ENCODE data around the gene PIAS3.
"Not testable (repeated sequence)": the region's sequence is repeated elsewhere in the genome, so short reads cannot be mapped to it uniquely, and the experiment has no call there.

Gene PIAS3

GRCh38 chr1:145823565-145824498 is 35.0 kb downstream of the PIAS3 start, which contains the start of the genes POLR3C and RNF115:
Gene POLR3C (plus strand): TSS chr1:145824200. CDS start chr1:145825777, 1,577 bp downstream.
Gene RNF115 (minus strand): TSS chr1:145824095. CDS start chr1:145823873, 222 bp downstream.
- peak; percentile 75 to 80 for DNase-seq (ENCODE audit: low read depth in 2 of 2)

GRCh38 chr1:145822779-145823331 is 36.0 kb downstream of the PIAS3 start:
- DNase-seq (ENCODE audit: low read depth in 2 of 2): not testable (repeated sequence)

- DNase-seq (ENCODE audit: low read depth in 2 of 2): not testable (repeated sequence)
These were observed 40.8 kb downstream of the PIAS3 start for GRCh38 chr1:145818095-145818494.

- DNase-seq (ENCODE audit: low read depth in 2 of 2): not testable (repeated sequence)
These were observed 45.7 kb downstream of the PIAS3 start for GRCh38 chr1:145812977-145813810.

- no peak for DNase-seq (ENCODE audit: low read depth in 2 of 2)
These were observed 52.0 kb downstream of the PIAS3 start for GRCh38 chr1:145806844-145807243.

GRCh38 chr1:145806408-145806807 is 52.5 kb downstream of the PIAS3 start:
- DNase-seq (ENCODE audit: low read depth in 2 of 2): no peak

GRCh38 chr1:145805057-145805456 is 53.8 kb downstream of the PIAS3 start:
- no peak for DNase-seq (ENCODE audit: low read depth in 2 of 2)

- DNase-seq (ENCODE audit: low read depth in 2 of 2): no peak
These were observed 54.4 kb downstream of the PIAS3 start for GRCh38 chr1:145804235-145805045.

- DNase-seq (ENCODE audit: low read depth in 2 of 2): no peak
These were observed 59.1 kb downstream of the PIAS3 start for GRCh38 chr1:145799806-145800205.
